ENCODE results near the gene MAP3K21. TPM values are rescaled to one million over a fixed set of nuclear protein-coding genes. Genes with fewer than 3 reads are reported as not detected.

MAP3K21 gene
- total RNA-seq, 6 experiments from 2014 or later: 3.2 to 5.1 (median 3.8) TPM

DNA sequence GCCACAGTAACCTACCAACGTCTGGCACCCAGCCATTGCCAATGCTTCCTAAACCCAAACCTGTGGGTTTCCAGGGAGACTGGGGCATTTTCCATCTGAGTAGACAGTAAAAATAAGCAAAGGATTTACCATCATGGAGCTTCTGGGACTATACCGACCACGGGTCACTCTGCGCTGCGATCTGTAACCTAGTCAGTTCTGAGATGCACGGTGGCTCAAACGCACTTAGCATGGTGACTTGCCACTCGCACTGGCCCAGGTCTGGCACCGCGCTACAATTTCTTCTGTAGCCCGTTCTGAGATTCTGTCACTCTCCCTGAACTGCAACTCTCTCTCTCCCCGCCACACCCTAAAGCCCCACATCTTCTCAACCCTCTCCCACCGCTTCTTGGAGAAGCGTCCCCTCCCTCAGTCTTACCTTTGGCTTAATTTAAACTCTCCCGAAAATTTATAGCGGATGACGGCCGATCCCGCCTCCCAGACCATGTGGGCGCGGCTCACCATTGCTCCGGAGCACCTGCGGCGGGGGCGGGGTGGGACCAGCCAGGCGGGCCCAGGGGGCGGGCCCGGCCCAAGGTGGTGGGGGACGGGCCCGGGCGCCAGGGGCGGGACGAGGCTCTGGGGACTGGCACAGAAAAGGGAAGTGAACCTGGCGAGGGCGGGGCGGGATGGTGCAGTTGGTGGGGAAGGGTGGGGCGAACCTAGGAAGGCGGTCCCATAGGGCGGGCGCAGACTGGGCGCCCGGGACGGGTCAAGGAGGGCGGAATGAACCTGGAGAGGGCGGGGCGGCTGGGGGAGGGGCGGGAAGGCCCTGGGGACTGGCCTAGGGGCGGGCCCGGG, 493 bp upstream of the MAP3K21 start:
- Histone ChIP-seq H3K9me3 (no peaks in the 10 kb centered on the region), H3K27ac (no peak overlapping the region), H3K4me1 (peaks cover 0 to 31% (median 4%) of the 10 kb centered on the region in 4 donors), H3K27me3 (no peaks in the 10 kb centered on the region), H3K4me3 (peak overlapping the region; percentile 30 to 78 (median 60)), H3K36me3 (no peaks in the 10 kb centered on the region)
- peak; percentile 96 to 99 (median 99) for DNase-seq
- intact Hi-C loops (cut with DNase I): no loop called here
- TF ChIP-seq POLR2A (IDR thresholded peaks at IDR 0.05): no peak
- TF ChIP-seq, protein P1, sequence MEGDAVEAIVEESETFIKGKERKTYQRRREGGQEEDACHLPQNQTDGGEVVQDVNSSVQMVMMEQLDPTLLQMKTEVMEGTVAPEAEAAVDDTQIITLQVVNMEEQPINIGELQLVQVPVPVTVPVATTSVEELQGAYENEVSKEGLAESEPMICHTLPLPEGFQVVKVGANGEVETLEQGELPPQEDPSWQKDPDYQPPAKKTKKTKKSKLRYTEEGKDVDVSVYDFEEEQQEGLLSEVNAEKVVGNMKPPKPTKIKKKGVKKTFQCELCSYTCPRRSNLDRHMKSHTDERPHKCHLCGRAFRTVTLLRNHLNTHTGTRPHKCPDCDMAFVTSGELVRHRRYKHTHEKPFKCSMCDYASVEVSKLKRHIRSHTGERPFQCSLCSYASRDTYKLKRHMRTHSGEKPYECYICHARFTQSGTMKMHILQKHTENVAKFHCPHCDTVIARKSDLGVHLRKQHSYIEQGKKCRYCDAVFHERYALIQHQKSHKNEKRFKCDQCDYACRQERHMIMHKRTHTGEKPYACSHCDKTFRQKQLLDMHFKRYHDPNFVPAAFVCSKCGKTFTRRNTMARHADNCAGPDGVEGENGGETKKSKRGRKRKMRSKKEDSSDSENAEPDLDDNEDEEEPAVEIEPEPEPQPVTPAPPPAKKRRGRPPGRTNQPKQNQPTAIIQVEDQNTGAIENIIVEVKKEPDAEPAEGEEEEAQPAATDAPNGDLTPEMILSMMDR (IDR thresholded peaks at IDR 0.05): no peak
- ATAC-seq: peak; percentile 94 to 98 (median 96)
- WGBS (ENCODE audit: insufficient coverage, low coverage, low lambda C conversion rate, missing lambda C conversion rate): 1% methylated on average over 32 of the region's 49 CpGs

DNA sequence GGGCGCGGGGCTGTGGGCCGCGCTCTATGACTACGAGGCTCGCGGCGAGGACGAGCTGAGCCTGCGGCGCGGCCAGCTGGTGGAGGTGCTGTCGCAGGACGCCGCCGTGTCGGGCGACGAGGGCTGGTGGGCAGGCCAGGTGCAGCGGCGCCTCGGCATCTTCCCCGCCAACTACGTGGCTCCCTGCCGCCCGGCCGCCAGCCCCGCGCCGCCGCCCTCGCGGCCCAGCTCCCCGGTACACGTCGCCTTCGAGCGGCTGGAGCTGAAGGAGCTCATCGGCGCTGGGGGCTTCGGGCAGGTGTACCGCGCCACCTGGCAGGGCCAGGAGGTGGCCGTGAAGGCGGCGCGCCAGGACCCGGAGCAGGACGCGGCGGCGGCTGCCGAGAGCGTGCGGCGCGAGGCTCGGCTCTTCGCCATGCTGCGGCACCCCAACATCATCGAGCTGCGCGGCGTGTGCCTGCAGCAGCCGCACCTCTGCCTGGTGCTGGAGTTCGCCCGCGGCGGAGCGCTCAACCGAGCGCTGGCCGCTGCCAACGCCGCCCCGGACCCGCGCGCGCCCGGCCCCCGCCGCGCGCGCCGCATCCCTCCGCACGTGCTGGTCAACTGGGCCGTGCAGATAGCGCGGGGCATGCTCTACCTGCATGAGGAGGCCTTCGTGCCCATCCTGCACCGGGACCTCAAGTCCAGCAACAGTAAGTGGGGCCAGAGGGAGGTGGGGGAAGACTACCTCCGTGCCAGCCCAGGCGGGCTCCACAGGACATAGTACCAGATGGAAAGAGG, 808 bp downstream of the MAP3K21 start:
- DNase-seq: peak; percentile 45 to 60 (median 55)
- WGBS (ENCODE audit: insufficient coverage, low coverage, low lambda C conversion rate, missing lambda C conversion rate): 0% methylated on average over 16 of the region's 96 CpGs

DNA sequence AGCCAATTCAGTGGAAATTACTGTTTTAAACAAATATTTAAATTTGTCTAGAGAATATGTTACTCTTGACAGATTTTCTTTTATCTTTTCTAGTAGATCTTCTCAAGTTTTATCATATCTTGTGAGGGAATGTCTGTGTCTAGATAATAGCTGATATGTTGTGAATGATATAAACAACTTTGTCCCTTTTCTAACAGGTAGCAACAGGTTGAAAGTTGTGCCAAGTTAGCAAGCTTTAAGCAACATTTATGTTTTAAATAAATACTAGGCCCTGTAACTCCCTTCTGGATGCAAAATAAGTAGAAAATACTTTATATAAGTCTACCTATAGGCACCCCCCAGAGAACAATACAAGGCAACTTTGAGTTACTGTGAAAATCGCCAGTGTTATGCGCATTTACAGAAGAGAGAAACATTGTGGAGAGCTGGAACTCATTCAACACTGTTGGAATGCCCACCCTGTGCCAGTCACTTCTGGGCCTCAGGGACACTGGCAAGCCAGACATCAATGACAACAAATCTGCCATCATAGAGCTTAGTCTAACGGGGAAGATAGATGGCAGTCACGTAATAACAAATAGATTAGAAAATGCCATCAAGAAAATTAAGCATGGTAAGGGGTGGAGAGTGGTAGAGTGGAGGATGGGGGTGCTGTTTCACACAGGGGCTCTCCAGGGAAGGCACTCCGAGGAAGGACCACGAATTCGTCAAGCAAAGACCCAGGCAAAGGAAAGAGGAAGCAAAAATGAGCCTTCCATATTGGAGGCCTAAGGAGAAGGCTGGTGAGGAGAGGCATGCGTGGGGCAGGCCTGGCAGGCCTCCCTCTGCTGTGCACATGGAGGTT, 4.4 kb downstream of the MAP3K21 start:
- TF ChIP-seq POLR2A (IDR thresholded peaks at IDR 0.05): no peak
- TF ChIP-seq, protein P1 (IDR thresholded peaks at IDR 0.05): no peak
- Histone ChIP-seq H3K9me3 (no peaks in the 10 kb centered on the region), H3K27me3 (no peaks in the 10 kb centered on the region), H3K36me3 (no peaks in the 10 kb centered on the region), H3K27ac (no peak overlapping the region), H3K4me3 (no peak overlapping the region), H3K4me1 (peaks cover 0 to 23% (median 4%) of the 10 kb centered on the region in 4 donors)
- no peak for DNase-seq
- intact Hi-C loops (cut with DNase I): no loop called here
- no peak for ATAC-seq
- 83% methylated on average over 8 of the region's 8 CpGs for WGBS (ENCODE audit: insufficient coverage, low coverage, low lambda C conversion rate, missing lambda C conversion rate)

More for the DNA sequence above, 808 bp downstream of the MAP3K21 start:
- no peaks in the 10 kb centered on the region for H3K36me3 ChIP-seq
- peaks cover 0 to 31% (median 4%) of the 10 kb centered on the region in 4 donors for H3K4me1 ChIP-seq
- intact Hi-C loops (cut with DNase I): no loop called here
- peak overlapping the region; percentile 73 to 79 (median 78) for H3K4me3 ChIP-seq
- H3K9me3 ChIP-seq: no peaks in the 10 kb centered on the region
- peak; percentile 1 to 28 (median 12) for ATAC-seq
- no peaks in the 10 kb centered on the region for H3K27me3 ChIP-seq
- TF ChIP-seq POLR2A (IDR thresholded peaks at IDR 0.05): no peak
- TF ChIP-seq, protein P1 (IDR thresholded peaks at IDR 0.05): no peak
- H3K27ac ChIP-seq: peak overlapping the region in 2 of 3 donors; percentile 27 to 36

DNA sequence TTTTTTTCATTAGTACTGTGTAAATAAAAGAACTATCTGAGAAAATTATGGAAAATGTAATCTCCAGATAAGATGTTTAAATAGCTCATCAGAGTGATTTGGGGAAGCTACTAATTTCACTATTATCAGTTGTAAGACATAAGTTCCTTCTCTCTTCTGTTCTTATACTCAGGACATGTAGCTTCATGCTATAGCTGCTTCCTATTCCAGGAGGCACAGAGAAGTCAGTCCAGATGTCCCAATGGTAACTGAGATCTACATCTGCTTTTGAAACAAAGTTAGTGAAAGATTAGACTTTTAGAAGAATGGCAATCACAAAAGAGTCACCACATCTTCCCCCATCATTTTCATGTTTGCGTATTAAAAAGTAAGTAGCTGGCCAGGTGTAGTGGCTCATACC, 5.6 kb downstream of the MAP3K21 start:
- H3K27ac ChIP-seq: no peak overlapping the region
- 86% methylated on average over 1 of the region's 1 CpG for WGBS (ENCODE audit: insufficient coverage, low coverage, low lambda C conversion rate, missing lambda C conversion rate)
- no peak for DNase-seq
- H3K27me3 ChIP-seq: no peaks in the 10 kb centered on the region
- ATAC-seq: no peak
- H3K4me3 ChIP-seq: no peak overlapping the region
- H3K4me1 ChIP-seq: peaks cover 0 to 23% (median 4%) of the 10 kb centered on the region in 4 donors
- TF ChIP-seq POLR2A (IDR thresholded peaks at IDR 0.05): no peak
- no peaks in the 10 kb centered on the region for H3K36me3 ChIP-seq
- intact Hi-C loops (cut with DNase I): no loop called here
- no peaks in the 10 kb centered on the region for H3K9me3 ChIP-seq

All from right lobe of liver (tissue), 6 donors.